Suppressor macrophage (primary cell): ENCODE results near the gene CEP135.
"Not testable (repeated sequence)": the region's sequence is repeated elsewhere in the genome, so short reads cannot be mapped to it uniquely, and the experiment has no call there.

Source experiments
- DNase-seq, 4 experiments: peaks; one replicate each; pipeline ENCODE4 v3.0.0-alpha.2; 2020 to 2022
- total RNA-seq, 17 experiments: gene quantifications; one replicate each; lab custom pipeline; 2026; ENCODE audit warnings: mixed read lengths in 6 of 17, inconsistent platforms in 3 of 17; lab: John Stamatoyannopoulos, UW

Gene CEP135
- total RNA-seq = 14.1 to 42.3 (median 32.6) reads per million in 17 experiments

- peak; percentile 97 to 98 (median 98) for DNase-seq
These were observed at the start of gene CEP135 for GRCh38 chr4:55948726-55949481. CEP135 (plus strand) TSS chr4:55948945; CDS start chr4:55952131, 3,186 bp downstream.

GRCh38 chr4:55902677-55903076 is 46.1 kb upstream of the CEP135 start:
- no peak for DNase-seq

- DNase-seq = no peak
These were observed 45.2 kb upstream of the CEP135 start for GRCh38 chr4:55903577-55903976.

GRCh38 chr4:55904576-55904975 is 44.2 kb upstream of the CEP135 start:
- no peak for DNase-seq

- no peak for DNase-seq
These were observed 42.4 kb upstream of the CEP135 start for GRCh38 chr4:55906323-55906722.

- no peak for DNase-seq
These were observed 41.8 kb upstream of the CEP135 start for GRCh38 chr4:55906989-55907388.

- no peak for DNase-seq
These were observed 41.3 kb upstream of the CEP135 start for GRCh38 chr4:55907469-55907868.

GRCh38 chr4:55910140-55910539 is 38.6 kb upstream of the CEP135 start:
- DNase-seq = no peak

GRCh38 chr4:55912249-55912648 is 36.5 kb upstream of the CEP135 start:
- DNase-seq = no peak

GRCh38 chr4:55920571-55920970 is 28.2 kb upstream of the CEP135 start:
- peak; percentile 50 to 77 (median 62) for DNase-seq

GRCh38 chr4:55921093-55921492 is 27.7 kb upstream of the CEP135 start:
- DNase-seq = peak in 2 of 4 experiments; percentile 17 to 31

- no peak for DNase-seq
These were observed 23.5 kb upstream of the CEP135 start for GRCh38 chr4:55925241-55925640.

- no peak for DNase-seq
These were observed 22.1 kb upstream of the CEP135 start for GRCh38 chr4:55926610-55927009.

- peak in 1 of 4 experiments; percentile 32 for DNase-seq
These were observed 20.8 kb upstream of the CEP135 start for GRCh38 chr4:55927803-55928437.

- DNase-seq = no peak
These were observed 19.9 kb upstream of the CEP135 start for GRCh38 chr4:55928846-55929245.

- no peak for DNase-seq
These were observed 17.7 kb upstream of the CEP135 start for GRCh38 chr4:55931043-55931442.

- DNase-seq = no peak
These were observed 16.9 kb upstream of the CEP135 start for GRCh38 chr4:55931833-55932232.

GRCh38 chr4:55932511-55932910 is 16.2 kb upstream of the CEP135 start:
- DNase-seq = no peak

- no peak for DNase-seq
These were observed 15.1 kb upstream of the CEP135 start for GRCh38 chr4:55933611-55934010.

GRCh38 chr4:55935907-55936306 is 12.8 kb upstream of the CEP135 start:
- not testable (repeated sequence) for DNase-seq

GRCh38 chr4:55938481-55938880 is 10.3 kb upstream of the CEP135 start:
- DNase-seq = no peak

- no peak for DNase-seq
These were observed 9.3 kb upstream of the CEP135 start for GRCh38 chr4:55939421-55939820.

GRCh38 chr4:55941881-55942396 is 6.8 kb upstream of the CEP135 start:
- DNase-seq = no peak
